Body of pancreas (tissue), 4 donors: ENCODE data around the gene PEPD. TPM values are rescaled to one million over a fixed set of nuclear protein-coding genes. Genes with fewer than 3 reads are reported as not detected.

Source experiments
- ATAC-seq: fragments of 150-250 bp; one replicate; pipeline ENCODE4 v1.9.1; 2016
- DNase-seq, 4 donors: peaks; one replicate each; pipeline ENCODE4 v3.0.0-alpha.2; 2019
- H3K27ac ChIP-seq, 4 donors: fragments of 200-600 bp; sonication (generic); 1 replicate in 3 of 4; 2 replicates in 1 of 4; pipeline versions ENCODE4 v1.5.1 to v1.6.1; 2016 to 2019; ENCODE audit warnings: mild to moderate bottlenecking in 1 of 4, mixed read lengths in 1 of 4, moderate library complexity in 1 of 4
- H3K27me3 ChIP-seq, 2 donors: fragments of 200-600 bp; sonication (generic); one replicate each; pipeline ENCODE4 v1.6.0; 2016; ENCODE audit warnings: mild to moderate bottlenecking in 1 of 2
- H3K36me3 ChIP-seq, 2 donors: fragments of 200-600 bp; sonication (generic); replicated peaks in 1 of 2; 2 replicates each; pipeline ENCODE4 v1.5.1; 2016; ENCODE audit warnings: low read depth in 2 of 2; ENCODE audit not compliant: insufficient read depth in 1 of 2
- H3K4me1 ChIP-seq: fragments of 200-600 bp; sonication (generic); one replicate; pipeline ENCODE4 v1.6.0; 2016
- H3K4me3 ChIP-seq, 2 donors: fragments of 200-600 bp; sonication (generic); 1 replicate in 1 of 2; 2 replicates in 1 of 2; pipeline ENCODE4 v1.5.1; 2016 to 2019
- H3K9me3 ChIP-seq, 3 donors: fragments of 200-600 bp; sonication (generic); 1 replicate in 2 of 3; 2 replicates in 1 of 3; pipeline ENCODE4 v1.5.1; 2016
- CTCF ChIP-seq, 7 experiments: fragments of 450-650 bp in 4 of 7; fragments of 200-600 bp in 3 of 7; sonication (generic) in 3 of 7; IDR thresholded peaks; one replicate each; pipeline ENCODE4 v1.5.1; 2016 to 2019; ENCODE audit warnings: antibody characterized with exemption in 7 of 7
- POLR2A ChIP-seq, 3 donors: fragments of 450-650 bp; IDR thresholded peaks; one replicate each; pipeline ENCODE4 v1.6.1; 2016; ENCODE audit warnings: antibody characterized with exemption in 3 of 3, mild to moderate bottlenecking in 2 of 3
- WGBS, 2 donors: methylation state at CpG; one replicate each; pipeline ENCODE4 v1.1.5; 2017; 5-methylcytosine and 5-hydroxymethylcytosine counted together
- intact Hi-C: fragments of 100-400 bp; cut with DNase I; formaldehyde crosslinking; loops from one replicate; pipeline ENCODE4 v1.15.1; 2023
- total RNA-seq, 2 donors: library from RNA; depleted of rRNA; stranded (reverse); fragments of >200 nt; gene quantifications; one replicate each; pipeline ENCODE4 v1.1.0, GENCODE V29; 2016

Gene PEPD
- total RNA-seq, 2 donors from 2014 or later = 33.2 to 54.7 TPM

GRCh38 chr19:33465371-33465770 lies 56.2 kb downstream of the PEPD start:
- no peak overlapping the region for H3K27ac ChIP-seq
- no peaks in the 10 kb centered on the region for H3K4me1 ChIP-seq
- ATAC-seq (no peak), DNase-seq (no peak)
- H3K27me3 ChIP-seq = no peaks in the 10 kb centered on the region
- no peaks in the 10 kb centered on the region for H3K36me3 ChIP-seq
- H3K9me3 ChIP-seq = no peaks in the 10 kb centered on the region
- no peak overlapping the region for H3K4me3 ChIP-seq
- 93 to 100% methylated on average over 6 to 9 of the region's 9 CpGs for WGBS, 2 donors
- TF ChIP-seq CTCF (IDR thresholded peaks at IDR 0.05) (no peak), POLR2A (IDR thresholded peaks at IDR 0.05) (no peak)
- intact Hi-C loops = no loop called here

GRCh38 chr19:33464733-33465115 lies 56.9 kb downstream of the PEPD start:
- intact Hi-C loops = no loop called here
- H3K4me3 ChIP-seq = no peak overlapping the region
- no peaks in the 10 kb centered on the region for H3K9me3 ChIP-seq
- WGBS, 2 donors = 78 to 79% methylated on average over 10 of the region's 10 CpGs
- no peaks in the 10 kb centered on the region for H3K27me3 ChIP-seq
- no peaks in the 10 kb centered on the region for H3K36me3 ChIP-seq
- TF ChIP-seq POLR2A (IDR thresholded peaks at IDR 0.05) (no peak), CTCF (IDR thresholded peaks at IDR 0.05) (no peak)
- H3K4me1 ChIP-seq = no peaks in the 10 kb centered on the region
- ATAC-seq = no peak
- H3K27ac ChIP-seq = no peak overlapping the region
- no peak for DNase-seq

GRCh38 chr19:33464010-33464732 lies 57.4 kb downstream of the PEPD start:
- no peaks in the 10 kb centered on the region for H3K9me3 ChIP-seq
- 82 to 86% methylated on average over 9 to 12 of the region's 12 CpGs for WGBS, 2 donors
- intact Hi-C loops = no loop called here

GRCh38 chr19:33463199-33463598 lies 58.4 kb downstream of the PEPD start:
- TF ChIP-seq POLR2A (IDR thresholded peaks at IDR 0.05) (no peak), CTCF (IDR thresholded peaks at IDR 0.05) (no peak)
- ATAC-seq (no peak), DNase-seq (no peak)
- intact Hi-C loops = no loop called here
- no peaks in the 10 kb centered on the region for H3K9me3 ChIP-seq
- H3K36me3 ChIP-seq = no peaks in the 10 kb centered on the region
- WGBS, 2 donors = 69 to 74% methylated on average over 10 of the region's 10 CpGs
- H3K27me3 ChIP-seq = no peaks in the 10 kb centered on the region
- H3K4me1 ChIP-seq = no peaks in the 10 kb centered on the region
- H3K4me3 ChIP-seq = no peak overlapping the region
- no peak overlapping the region for H3K27ac ChIP-seq

More at GRCh38 chr19:33464010-33464732, 57.4 kb downstream of the PEPD start:
- H3K27me3 ChIP-seq = no peaks in the 10 kb centered on the region
- no peak overlapping the region for H3K27ac ChIP-seq
- no peak for ATAC-seq
- H3K4me3 ChIP-seq = no peak overlapping the region
- H3K4me1 ChIP-seq = no peaks in the 10 kb centered on the region
- no peak for TF ChIP-seq CTCF (IDR thresholded peaks at IDR 0.05)
- DNase-seq = no peak
- no peaks in the 10 kb centered on the region for H3K36me3 ChIP-seq
